HEK293 (cell line): ENCODE measurements around the gene GALNT16.

ENCODE experiments used
- CTCF ChIA-PET: fragments of 350-600 bp; formaldehyde crosslinking; extraction: SDS; loops from one replicate; lab custom pipeline; 2021; ENCODE audit warnings: antibody characterized with exemption; lab: Yijun Ruan, JAX
- POLR2A ChIA-PET: fragments of 300-600 bp; formaldehyde crosslinking; extraction: SDS; loops from one replicate; lab custom pipeline; 2020; ENCODE audit warnings: antibody characterized with exemption, inconsistent platforms; lab: Yijun Ruan, JAX
- H3K27ac ChIP-seq: fragments of 200-500 bp; sonication (Bioruptor generic); 2 replicates; pipeline ENCODE4 v1.5.1; 2014; ENCODE audit warnings: low read depth, low read length, control low read depth, inconsistent platforms; ENCODE audit errors: extremely low read depth
- H3K36me3 ChIP-seq, 2 experiments: fragments of 200-500 bp in 1 of 2; sonication (Bioruptor generic) in 1 of 2; 1 replicate in 1 of 2; 2 replicates in 1 of 2; pipeline ENCODE4 v1.5.1; 2014 to 2017; ENCODE audit warnings: inconsistent platforms in 2 of 2, low read length in 2 of 2; ENCODE audit not compliant: control insufficient read depth in 2 of 2, insufficient read depth in 1 of 2
- H3K4me1 ChIP-seq: fragments of 200-500 bp; sonication (Bioruptor generic); 2 replicates; pipeline ENCODE4 v1.5.1; 2014; ENCODE audit warnings: mild to moderate bottlenecking, low read length, inconsistent platforms; ENCODE audit not compliant: control insufficient read depth, insufficient read depth
- H3K4me3 ChIP-seq: 2 replicates; pipeline ENCODE4 v1.5.1; 2011; ENCODE audit warnings: low read depth, mild to moderate bottlenecking, control low read depth, low read length, moderate library complexity
- H3K9me3 ChIP-seq: fragments of 200-500 bp; sonication (Bioruptor generic); 2 replicates; pipeline ENCODE4 v1.5.1; 2014; ENCODE audit warnings: low read depth, low read length, inconsistent platforms; ENCODE audit not compliant: control insufficient read depth, insufficient read depth
- GFI1B ChIP-seq: fragments of 450-650 bp; formaldehyde crosslinking; IDR thresholded peaks from 2 replicates; pipeline ENCODE4 v1.5.1; 2016; ENCODE audit warnings: missing biosample characterization, missing genetic modification characterization
- GLI4 ChIP-seq: fragments of 450-650 bp; formaldehyde crosslinking; IDR thresholded peaks from 2 replicates; pipeline ENCODE4 v1.5.1; 2016; ENCODE audit warnings: missing biosample characterization, missing genetic modification characterization
- GLIS1 ChIP-seq: fragments of 450-650 bp; formaldehyde crosslinking; IDR thresholded peaks from 2 replicates; pipeline ENCODE4 v1.5.1; 2016; ENCODE audit warnings: missing biosample characterization, missing genetic modification characterization
- HOXA7 ChIP-seq: sonication (generic); formaldehyde crosslinking; IDR thresholded peaks from 2 replicates; pipeline ENCODE4 v1.8.1; 2022; ENCODE audit warnings: missing genetic modification reagents, borderline replicate concordance
- HOXD13 ChIP-seq: sonication (generic); formaldehyde crosslinking; IDR thresholded peaks from 2 replicates; pipeline ENCODE4 v1.8.0; 2022; ENCODE audit warnings: missing genetic modification reagents, borderline replicate concordance
- KLF8 ChIP-seq: fragments of 450-650 bp; formaldehyde crosslinking; IDR thresholded peaks from 2 replicates; pipeline ENCODE4 v1.5.1; 2016; ENCODE audit warnings: missing biosample characterization, missing genetic modification characterization
- SP2 ChIP-seq: fragments of 450-650 bp; formaldehyde crosslinking; IDR thresholded peaks from 2 replicates; pipeline ENCODE4 v1.5.1; 2016; ENCODE audit warnings: missing biosample characterization, missing genetic modification characterization
- SP7 ChIP-seq: fragments of 450-650 bp; formaldehyde crosslinking; IDR thresholded peaks from 2 replicates; pipeline ENCODE4 v1.5.1; 2016; ENCODE audit warnings: missing biosample characterization, missing genetic modification characterization
- ZBTB17 ChIP-seq: fragments of 450-650 bp; formaldehyde crosslinking; IDR thresholded peaks from 2 replicates; pipeline ENCODE4 v1.5.1; 2016; ENCODE audit warnings: missing biosample characterization, missing genetic modification characterization
- ZFP69B ChIP-seq: fragments of 450-650 bp; formaldehyde crosslinking; IDR thresholded peaks from 2 replicates; pipeline ENCODE4 v1.5.1; 2016; ENCODE audit warnings: missing biosample characterization, missing genetic modification characterization
- ZNF114 ChIP-seq: fragments of 450-650 bp; formaldehyde crosslinking; IDR thresholded peaks from 2 replicates; pipeline ENCODE4 v1.5.0; 2017; ENCODE audit warnings: missing biosample characterization, missing genetic modification characterization
- ZNF121 ChIP-seq: fragments of 450-650 bp; formaldehyde crosslinking; IDR thresholded peaks from 2 replicates; pipeline ENCODE4 v1.5.1; 2016; ENCODE audit warnings: missing biosample characterization, missing genetic modification characterization
- ZNF155 ChIP-seq: fragments of 450-650 bp; formaldehyde crosslinking; IDR thresholded peaks from 2 replicates; pipeline ENCODE4 v1.5.1; 2016; ENCODE audit warnings: missing biosample characterization, missing genetic modification characterization
- ZNF202 ChIP-seq: fragments of 450-650 bp; formaldehyde crosslinking; IDR thresholded peaks from 2 replicates; pipeline ENCODE4 v1.5.1; 2016; ENCODE audit warnings: missing biosample characterization, missing genetic modification characterization, borderline replicate concordance
- ZNF23 ChIP-seq: fragments of 450-650 bp; formaldehyde crosslinking; IDR thresholded peaks from 2 replicates; pipeline ENCODE4 v1.5.1; 2016; ENCODE audit warnings: missing biosample characterization, missing genetic modification characterization, borderline replicate concordance
- ZNF24 ChIP-seq: fragments of 450-650 bp; formaldehyde crosslinking; IDR thresholded peaks from 2 replicates; pipeline ENCODE4 v1.5.1; 2016; ENCODE audit warnings: missing biosample characterization, missing genetic modification characterization
- ZNF248 ChIP-seq: fragments of 450-650 bp; formaldehyde crosslinking; IDR thresholded peaks from 2 replicates; pipeline ENCODE4 v1.5.1; 2017; ENCODE audit warnings: missing biosample characterization, missing genetic modification characterization
- ZNF292 ChIP-seq: fragments of 450-650 bp; formaldehyde crosslinking; IDR thresholded peaks from 2 replicates; pipeline ENCODE4 v1.5.1; 2016; ENCODE audit warnings: low read depth, missing biosample characterization, missing genetic modification characterization, borderline replicate concordance
- ZNF354C ChIP-seq: fragments of 450-650 bp; formaldehyde crosslinking; IDR thresholded peaks from 2 replicates; pipeline ENCODE4 v1.5.1; 2016; ENCODE audit warnings: missing biosample characterization, missing genetic modification characterization, low read depth, borderline replicate concordance
- ZNF391 ChIP-seq: fragments of 450-650 bp; formaldehyde crosslinking; IDR thresholded peaks from 2 replicates; pipeline ENCODE4 v1.5.1; 2016; ENCODE audit warnings: low read depth, missing biosample characterization, missing genetic modification characterization, borderline replicate concordance
- ZNF510 ChIP-seq: fragments of 450-650 bp; formaldehyde crosslinking; IDR thresholded peaks from 2 replicates; pipeline ENCODE4 v1.5.1; 2018; ENCODE audit warnings: mild to moderate bottlenecking, missing genetic modification characterization, missing biosample characterization; ENCODE audit not compliant: insufficient replicate concordance
- ZNF596 ChIP-seq: fragments of 450-650 bp; IDR thresholded peaks from 2 replicates; pipeline ENCODE4 v1.5.0; 2018; ENCODE audit warnings: missing biosample characterization, mild to moderate bottlenecking, missing genetic modification characterization, moderate library complexity
- ZNF600 ChIP-seq: fragments of 450-650 bp; formaldehyde crosslinking; IDR thresholded peaks from 2 replicates; pipeline ENCODE4 v1.5.1; 2016; ENCODE audit warnings: missing biosample characterization, missing genetic modification characterization
- ZNF624 ChIP-seq: fragments of 450-650 bp; formaldehyde crosslinking; IDR thresholded peaks from 2 replicates; pipeline ENCODE4 v1.5.1; 2017; ENCODE audit warnings: missing biosample characterization, missing genetic modification characterization
- ZNF664 ChIP-seq: fragments of 450-650 bp; formaldehyde crosslinking; IDR thresholded peaks from 2 replicates; pipeline ENCODE4 v1.5.1; 2016; ENCODE audit warnings: missing biosample characterization, missing genetic modification characterization
- ZNF785 ChIP-seq: fragments of 450-650 bp; formaldehyde crosslinking; IDR thresholded peaks from 2 replicates; pipeline ENCODE4 v1.5.1; 2016; ENCODE audit warnings: missing biosample characterization, missing genetic modification characterization
- ZNF837 ChIP-seq: fragments of 450-650 bp; formaldehyde crosslinking; IDR thresholded peaks from 2 replicates; pipeline ENCODE4 v1.5.1; 2016; ENCODE audit warnings: missing biosample characterization, missing genetic modification characterization
- TF ChIP-seq, protein P1 (sequence below): fragments of 450-650 bp; formaldehyde crosslinking; IDR thresholded peaks from 2 replicates; pipeline ENCODE4 v1.5.1; 2017; ENCODE audit warnings: missing biosample characterization, missing genetic modification characterization
- TF ChIP-seq, protein P2 (sequence below): fragments of 450-650 bp; formaldehyde crosslinking; IDR thresholded peaks from 2 replicates; pipeline ENCODE4 v1.5.1; 2016; ENCODE audit warnings: missing biosample characterization, missing genetic modification characterization
- TF ChIP-seq, protein P3 (sequence below): fragments of 450-650 bp; formaldehyde crosslinking; IDR thresholded peaks from 2 replicates; pipeline ENCODE4 v1.5.1; 2016; ENCODE audit warnings: missing biosample characterization, missing genetic modification characterization
- TF ChIP-seq, protein P4 (sequence below): fragments of 450-650 bp; formaldehyde crosslinking; optimal IDR thresholded peaks from 2 replicates; pipeline ENCODE3; 2016; ENCODE audit warnings: missing biosample characterization, mild to moderate bottlenecking, missing genetic modification characterization
- TF ChIP-seq, protein P5 (sequence below): fragments of 450-650 bp; IDR thresholded peaks from 2 replicates; pipeline ENCODE4 v1.5.1; 2018; ENCODE audit warnings: missing biosample characterization, mild to moderate bottlenecking, missing genetic modification characterization

Gene GALNT16

DNA sequence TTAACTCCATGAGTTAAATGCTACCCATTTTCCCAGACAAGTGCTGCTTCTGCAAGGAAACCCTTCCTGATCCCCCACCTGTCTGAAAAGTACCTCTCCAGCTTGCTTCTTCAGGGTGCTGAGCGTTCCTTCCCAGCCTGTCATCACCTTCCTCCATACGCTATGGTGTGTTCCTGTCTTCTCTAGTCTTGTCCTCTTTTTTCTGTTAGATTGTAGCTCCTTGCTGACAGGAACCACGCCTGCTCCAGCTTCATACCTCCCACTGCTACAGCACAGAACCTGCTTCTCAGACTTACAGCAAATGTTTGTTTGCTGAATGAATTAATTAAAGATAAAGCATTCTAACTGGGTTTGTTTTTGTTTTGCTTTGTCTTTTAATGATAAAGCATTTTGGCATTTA, 99.0 kb downstream of the GALNT16 start (continued):
- TF ChIP-seq, protein P1, sequence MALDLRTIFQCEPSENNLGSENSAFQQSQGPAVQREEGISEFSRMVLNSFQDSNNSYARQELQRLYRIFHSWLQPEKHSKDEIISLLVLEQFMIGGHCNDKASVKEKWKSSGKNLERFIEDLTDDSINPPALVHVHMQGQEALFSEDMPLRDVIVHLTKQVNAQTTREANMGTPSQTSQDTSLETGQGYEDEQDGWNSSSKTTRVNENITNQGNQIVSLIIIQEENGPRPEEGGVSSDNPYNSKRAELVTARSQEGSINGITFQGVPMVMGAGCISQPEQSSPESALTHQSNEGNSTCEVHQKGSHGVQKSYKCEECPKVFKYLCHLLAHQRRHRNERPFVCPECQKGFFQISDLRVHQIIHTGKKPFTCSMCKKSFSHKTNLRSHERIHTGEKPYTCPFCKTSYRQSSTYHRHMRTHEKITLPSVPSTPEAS (tag by site-specific recombination), result no peak
- TF ChIP-seq HOXA7 (CRISPR knock-in tag) (no peak), ZNF155 (no peak)

DNA sequence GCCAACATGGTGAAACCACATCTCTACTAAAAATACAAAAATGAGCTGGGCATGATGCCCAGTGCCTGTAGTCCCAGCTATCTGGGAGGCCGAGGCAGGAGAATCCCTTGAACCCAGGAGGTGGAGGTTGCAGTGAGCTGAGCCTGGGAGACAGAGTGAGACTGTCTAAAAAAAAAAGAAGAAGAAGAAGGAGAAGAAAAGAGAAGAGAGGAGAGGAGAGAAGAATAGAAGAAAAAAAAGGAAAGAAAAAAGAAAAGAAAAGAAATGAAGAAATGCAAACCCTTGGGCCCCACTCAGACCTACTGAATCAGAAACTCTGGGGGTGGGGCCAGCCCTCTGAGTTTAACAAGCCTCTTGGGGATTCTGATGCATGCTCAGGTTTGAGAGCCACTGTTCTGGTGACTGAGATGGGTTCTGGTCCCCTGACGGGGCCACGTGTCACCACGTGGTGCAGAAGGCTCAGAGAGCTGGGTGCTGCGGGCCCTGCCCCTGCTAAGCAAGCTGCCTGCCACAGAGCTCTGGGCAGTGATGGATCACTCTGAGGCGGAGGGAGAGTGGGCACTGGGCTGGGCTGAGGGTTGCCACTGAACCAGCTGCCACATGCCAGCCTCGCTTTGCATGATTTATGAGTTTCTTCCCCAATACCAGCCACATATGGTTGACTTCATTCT, 100.6 kb downstream of the GALNT16 start:
- Histone ChIP-seq H3K9me3 (no peaks in the 10 kb centered on the region), H3K4me3 (no peak overlapping the region), H3K27ac (no peak overlapping the region), H3K4me1 (peaks cover 8% of the 10 kb centered on the region; the same call in 1 of the 2 replicates), H3K36me3 (no peaks in the 10 kb centered on the region)
- CTCF ChIA-PET, result interaction anchor here (1.0 kb wide), 1 partner anchor 99 kb away, joined by 3 read pairs; no protein-coding TSS in a partner anchor
- POLR2A ChIA-PET, result interaction anchor here (0.6 to 1.4 kb wide), 2 partner anchors 31 to 38 kb away, joined by 3 to 5 read pairs; partner anchors contain the start of genes ERH and SLC39A9
- TF ChIP-seq, protein P2, sequence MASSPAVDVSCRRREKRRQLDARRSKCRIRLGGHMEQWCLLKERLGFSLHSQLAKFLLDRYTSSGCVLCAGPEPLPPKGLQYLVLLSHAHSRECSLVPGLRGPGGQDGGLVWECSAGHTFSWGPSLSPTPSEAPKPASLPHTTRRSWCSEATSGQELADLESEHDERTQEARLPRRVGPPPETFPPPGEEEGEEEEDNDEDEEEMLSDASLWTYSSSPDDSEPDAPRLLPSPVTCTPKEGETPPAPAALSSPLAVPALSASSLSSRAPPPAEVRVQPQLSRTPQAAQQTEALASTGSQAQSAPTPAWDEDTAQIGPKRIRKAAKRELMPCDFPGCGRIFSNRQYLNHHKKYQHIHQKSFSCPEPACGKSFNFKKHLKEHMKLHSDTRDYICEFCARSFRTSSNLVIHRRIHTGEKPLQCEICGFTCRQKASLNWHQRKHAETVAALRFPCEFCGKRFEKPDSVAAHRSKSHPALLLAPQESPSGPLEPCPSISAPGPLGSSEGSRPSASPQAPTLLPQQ (tag by site-specific recombination), result peak; percentile 85
- TF ChIP-seq, protein P3, sequence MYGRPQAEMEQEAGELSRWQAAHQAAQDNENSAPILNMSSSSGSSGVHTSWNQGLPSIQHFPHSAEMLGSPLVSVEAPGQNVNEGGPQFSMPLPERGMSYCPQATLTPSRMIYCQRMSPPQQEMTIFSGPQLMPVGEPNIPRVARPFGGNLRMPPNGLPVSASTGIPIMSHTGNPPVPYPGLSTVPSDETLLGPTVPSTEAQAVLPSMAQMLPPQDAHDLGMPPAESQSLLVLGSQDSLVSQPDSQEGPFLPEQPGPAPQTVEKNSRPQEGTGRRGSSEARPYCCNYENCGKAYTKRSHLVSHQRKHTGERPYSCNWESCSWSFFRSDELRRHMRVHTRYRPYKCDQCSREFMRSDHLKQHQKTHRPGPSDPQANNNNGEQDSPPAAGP, result no peak
- TF ChIP-seq ZNF23 (no peak), HOXD13 (CRISPR knock-in tag) (no peak), ZNF354C (no peak), GLIS1 (tag by site-specific recombination) (peak; percentile 64), ZNF391 (tag by site-specific recombination) (no peak), ZNF785 (tag by site-specific recombination) (no peak), ZNF114 (tag by site-specific recombination) (no peak), ZNF600 (tag by site-specific recombination) (peak; percentile 64; the same call in 1 of the 2 replicates), GLI4 (tag by site-specific recombination) (no peak), SP2 (tag by site-specific recombination) (no peak), ZNF121 (no peak), ZNF202 (tag by site-specific recombination) (no peak), ZNF664 (tag by site-specific recombination) (no peak), ZBTB17 (tag by site-specific recombination) (peak; percentile 38), GFI1B (tag by site-specific recombination) (no peak), ZNF837 (tag by site-specific recombination) (no peak), ZNF24 (tag by site-specific recombination) (peak; percentile 55; the same call in 1 of the 2 replicates), SP7 (tag by site-specific recombination) (0 out of 2 replicates have a peak, but pooled peaks have one; percentile 24), ZNF248 (tag by site-specific recombination) (no peak), ZNF624 (tag by site-specific recombination) (no peak), ZNF510 (tag by site-specific recombination) (no peak), ZFP69B (tag by site-specific recombination) (peak; percentile 90), KLF8 (0 out of 2 replicates have a peak, but pooled peaks have one; percentile 14), ZNF292 (tag by site-specific recombination) (no peak), ZNF596 (tag by site-specific recombination) (no peak)
- TF ChIP-seq, protein P4, sequence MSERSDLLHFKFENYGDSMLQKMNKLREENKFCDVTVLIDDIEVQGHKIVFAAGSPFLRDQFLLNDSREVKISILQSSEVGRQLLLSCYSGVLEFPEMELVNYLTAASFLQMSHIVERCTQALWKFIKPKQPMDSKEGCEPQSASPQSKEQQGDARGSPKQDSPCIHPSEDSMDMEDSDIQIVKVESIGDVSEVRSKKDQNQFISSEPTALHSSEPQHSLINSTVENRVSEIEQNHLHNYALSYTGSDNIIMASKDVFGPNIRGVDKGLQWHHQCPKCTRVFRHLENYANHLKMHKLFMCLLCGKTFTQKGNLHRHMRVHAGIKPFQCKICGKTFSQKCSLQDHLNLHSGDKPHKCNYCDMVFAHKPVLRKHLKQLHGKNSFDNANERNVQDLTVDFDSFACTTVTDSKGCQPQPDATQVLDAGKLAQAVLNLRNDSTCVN (tag by site-specific recombination), result no peak
- TF ChIP-seq, protein P5, sequence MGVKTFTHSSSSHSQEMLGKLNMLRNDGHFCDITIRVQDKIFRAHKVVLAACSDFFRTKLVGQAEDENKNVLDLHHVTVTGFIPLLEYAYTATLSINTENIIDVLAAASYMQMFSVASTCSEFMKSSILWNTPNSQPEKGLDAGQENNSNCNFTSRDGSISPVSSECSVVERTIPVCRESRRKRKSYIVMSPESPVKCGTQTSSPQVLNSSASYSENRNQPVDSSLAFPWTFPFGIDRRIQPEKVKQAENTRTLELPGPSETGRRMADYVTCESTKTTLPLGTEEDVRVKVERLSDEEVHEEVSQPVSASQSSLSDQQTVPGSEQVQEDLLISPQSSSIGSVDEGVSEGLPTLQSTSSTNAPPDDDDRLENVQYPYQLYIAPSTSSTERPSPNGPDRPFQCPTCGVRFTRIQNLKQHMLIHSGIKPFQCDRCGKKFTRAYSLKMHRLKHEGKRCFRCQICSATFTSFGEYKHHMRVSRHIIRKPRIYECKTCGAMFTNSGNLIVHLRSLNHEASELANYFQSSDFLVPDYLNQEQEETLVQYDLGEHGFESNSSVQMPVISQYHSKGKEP (tag by site-specific recombination), result 0 out of 2 replicates have a peak, but pooled peaks have one; percentile 34
